Right renal pelvis (tissue), 4 donors: Measurements from ENCODE around the gene FNIP1. TPM values are rescaled to one million over a fixed set of nuclear protein-coding genes. Genes with fewer than 3 reads are reported as not detected.
"Not testable (repeated sequence)": the region's sequence is repeated elsewhere in the genome, so short reads cannot be mapped to it uniquely, and the experiment has no call there.

Source experiments
- DNase-seq, 4 donors: peaks; one replicate each; pipeline ENCODE4 v3.0.0-alpha.2; 2013; ENCODE audit warnings: low read depth in 4 of 4, low spot score in 3 of 4, missing footprints in 1 of 4
- polyA plus RNA-seq, 4 donors: library from polyadenylated mRNA; unstranded; fragments of 120-200 nt; gene quantifications; one replicate each; pipeline ENCODE4 v1.2.1, GENCODE V29; 2013; ENCODE audit not compliant: insufficient read length in 4 of 4

The FNIP1 gene
- polyA plus RNA-seq, 4 donors = 13.2 to 18.1 (median 16.2) TPM

GRCh38 chr5:131611064-131611381, 185.8 kb downstream of the FNIP1 start:
- no peak for DNase-seq

- DNase-seq = peak in 1 of 4 donors; percentile 5
Measured at GRCh38 chr5:131610198-131611063, 186.4 kb downstream of the FNIP1 start.

GRCh38 chr5:131609774-131610173, 187.0 kb downstream of the FNIP1 start:
- DNase-seq = no peak

GRCh38 chr5:131608597-131608996, 188.2 kb downstream of the FNIP1 start:
- no peak for DNase-seq

- DNase-seq = no peak
Measured at GRCh38 chr5:131607903-131608540, 188.8 kb downstream of the FNIP1 start.

- DNase-seq = no peak
Measured at GRCh38 chr5:131607418-131607817, 189.4 kb downstream of the FNIP1 start.

- DNase-seq = no peak
Measured at GRCh38 chr5:131605086-131605485, 191.7 kb downstream of the FNIP1 start.

GRCh38 chr5:131595088-131596033, 201.5 kb downstream of the FNIP1 start:
- DNase-seq = no peak

GRCh38 chr5:131593921-131594320, 202.9 kb downstream of the FNIP1 start:
- no peak for DNase-seq

- not testable (repeated sequence) for DNase-seq
Measured at GRCh38 chr5:131593436-131593835, 203.4 kb downstream of the FNIP1 start.

Other genes with a start within 250 kb of the FNIP1 start
- gene RAPGEF6, start 161.8 kb downstream of the FNIP1 start, polyA plus RNA-seq = 10 to 100 TPM; 14.1 to 15.3 (median 14.6) TPM
- under 1 TPM in 1 of 4 donors, not detected in 3; 0.17 TPM for gene MEIKIN, start 148.6 kb upstream of the FNIP1 start, polyA plus RNA-seq
- gene ACSL6, start 214.6 kb upstream of the FNIP1 start, polyA plus RNA-seq = 1 to 10 TPM; 1.7 to 2.7 (median 1.9) TPM